HepG2 (cell line): ENCODE data around the gene MFAP4. TPM values are rescaled to one million over a fixed set of nuclear protein-coding genes. Genes with fewer than 3 reads are reported as not detected.

Source experiments
- AGO2 ChIP-seq: fragments of 200-400 bp; formaldehyde crosslinking; optimal IDR thresholded peaks from 2 replicates; pipeline ENCODE3; 2017; ENCODE audit warnings: mild to moderate bottlenecking, low read depth, low read length, moderate library complexity
- CAMTA2 ChIP-seq: sonication (generic); formaldehyde crosslinking; IDR thresholded peaks from 2 replicates; pipeline ENCODE4 v1.4.0; 2020; ENCODE audit warnings: mild to moderate bottlenecking, missing genetic modification reagents, borderline replicate concordance
- GPN1 ChIP-seq: sonication (generic); formaldehyde crosslinking; IDR thresholded peaks from 2 replicates; pipeline ENCODE4 v1.5.1; 2020; ENCODE audit warnings: missing genetic modification reagents, borderline replicate concordance
- HBP1 ChIP-seq: IDR thresholded peaks from 2 replicates; pipeline ENCODE4 v1.6.1; 2016; ENCODE audit warnings: low read depth, control low read depth
- NBN ChIP-seq: fragments of 450-650 bp; conservative IDR thresholded peaks from 2 replicates; pipeline ENCODE4 v1.6.1; 2017
- NFAT5 ChIP-seq: sonication (generic); formaldehyde crosslinking; IDR thresholded peaks from 2 replicates; pipeline ENCODE4 v1.4.0; 2020; ENCODE audit warnings: missing genetic modification reagents
- PHB2 ChIP-seq: fragments of 450-650 bp; IDR thresholded peaks from 2 replicates; pipeline ENCODE4 v1.6.1; 2018; ENCODE audit not compliant: partially characterized antibody
- RFX3 ChIP-seq: IDR thresholded peaks from 2 replicates; pipeline ENCODE4 v1.6.1; 2016; ENCODE audit warnings: missing biosample characterization, missing genetic modification reagents
- SMARCE1 ChIP-seq: fragments of 450-650 bp; IDR thresholded peaks from 2 replicates; pipeline ENCODE4 v1.6.1; 2017; ENCODE audit warnings: borderline replicate concordance
- YEATS4 ChIP-seq: sonication (generic); formaldehyde crosslinking; IDR thresholded peaks from 2 replicates; pipeline ENCODE4 v1.4.0; 2020; ENCODE audit warnings: missing genetic modification reagents, borderline replicate concordance
- ZNF121 ChIP-seq: sonication (generic); formaldehyde crosslinking; IDR thresholded peaks from 2 replicates; pipeline ENCODE4 v1.5.0; 2020; ENCODE audit warnings: mild to moderate bottlenecking, missing genetic modification reagents
- ZNF251 ChIP-seq: sonication (generic); formaldehyde crosslinking; IDR thresholded peaks from 2 replicates; pipeline ENCODE4 v1.9.0; 2021; ENCODE audit warnings: mild to moderate bottlenecking, missing genetic modification reagents
- ZNF503 ChIP-seq: sonication (generic); formaldehyde crosslinking; IDR thresholded peaks from 2 replicates; pipeline ENCODE4 v1.4.0; 2020; ENCODE audit warnings: missing genetic modification reagents
- ZNF577 ChIP-seq: sonication (generic); formaldehyde crosslinking; IDR thresholded peaks from 2 replicates; pipeline ENCODE4 v1.4.0; 2020; ENCODE audit warnings: mild to moderate bottlenecking, low read depth, missing genetic modification reagents, borderline replicate concordance
- ZNF589 ChIP-seq: sonication (generic); formaldehyde crosslinking; conservative IDR thresholded peaks from 2 replicates; pipeline ENCODE4 v1.8.0; 2022; ENCODE audit warnings: mild to moderate bottlenecking, moderate library complexity, missing genetic modification reagents
- ZNF766 ChIP-seq: sonication (generic); formaldehyde crosslinking; IDR thresholded peaks from 2 replicates; pipeline ENCODE4 v1.5.0; 2020; ENCODE audit warnings: missing genetic modification reagents, borderline replicate concordance
- ZNF784 ChIP-seq: sonication (generic); formaldehyde crosslinking; IDR thresholded peaks from 2 replicates; pipeline ENCODE4 v1.5.1; 2020; ENCODE audit warnings: missing genetic modification reagents, mild to moderate bottlenecking, borderline replicate concordance
- ZSCAN20 ChIP-seq: sonication (generic); formaldehyde crosslinking; IDR thresholded peaks from 2 replicates; pipeline ENCODE4 v1.4.0; 2020; ENCODE audit warnings: missing genetic modification reagents, mild to moderate bottlenecking, borderline replicate concordance
- ZSCAN21 ChIP-seq: sonication (generic); formaldehyde crosslinking; IDR thresholded peaks from 2 replicates; pipeline ENCODE4 v1.8.0; 2022; ENCODE audit warnings: mild to moderate bottlenecking, missing genetic modification reagents, moderate library complexity, borderline replicate concordance
- ZSCAN25 ChIP-seq: sonication (generic); formaldehyde crosslinking; IDR thresholded peaks from 2 replicates; pipeline ENCODE4 v1.8.0; 2022; ENCODE audit warnings: mild to moderate bottlenecking, missing genetic modification reagents
- polyA plus RNA-seq, 8 experiments: library from polyadenylated mRNA; depleted of rRNA in 3 of 8; stranded (reverse) in 7 of 8; unstranded in 1 of 8; fragments of >200 nt; fragmentation: Illumina TruSeq in 4 of 8; extraction: Trizol in 4 of 8; gene quantifications; 2 replicates each; pipeline versions ENCODE4 v1.2.1 to v1.2.3, GENCODE V29; 2011 to 2016; ENCODE audit warnings: low read depth in 4 of 8, missing spikeins in 1 of 8, mixed read lengths in 1 of 8; ENCODE audit not compliant: insufficient read depth in 1 of 8
- total RNA-seq, 5 experiments: library from RNA; depleted of rRNA; stranded (reverse); fragments of >200 nt; fragmentation: Illumina TruSeq; extraction: Trizol; gene quantifications; 2 replicates each; pipeline ENCODE4 v1.2.3, GENCODE V29; 2016; ENCODE audit warnings: low read depth in 1 of 5

Gene MFAP4
- total and polyA plus RNA-seq, 2 of the 13 experiments (the other 11 are each of a cell fraction or from before 2014, with no cell fraction given), result 0.08 TPM; not detected in 1

- TF ChIP-seq HBP1 (CRISPR knock-in tag), result no peak; the same call in 1 of the 2 replicates
- peak; percentile 96 for TF ChIP-seq RFX3 (CRISPR knock-in tag)
- no peak for TF ChIP-seq NBN
- TF ChIP-seq ZSCAN21 (CRISPR knock-in tag), result peak; percentile 38; the same call in 1 of the 2 replicates
- TF ChIP-seq ZNF784 (CRISPR knock-in tag), result no peak; the same call in 1 of the 2 replicates
- no peak for TF ChIP-seq ZNF503 (CRISPR knock-in tag)
- no peak for TF ChIP-seq ZSCAN20 (CRISPR knock-in tag)
- TF ChIP-seq ZSCAN25 (CRISPR knock-in tag), result 0 out of 2 replicates have a peak, but pooled peaks have one; percentile 48
- TF ChIP-seq ZNF121 (CRISPR knock-in tag), result 0 out of 2 replicates have a peak, but pooled peaks have one; percentile 21
- TF ChIP-seq ZNF589 (CRISPR knock-in tag), result no peak
- no peak for TF ChIP-seq ZNF251 (CRISPR knock-in tag)
- no peak for TF ChIP-seq ZNF577 (CRISPR knock-in tag)
- 0 out of 2 replicates have a peak, but pooled peaks have one; percentile 19 for TF ChIP-seq ZNF766 (CRISPR knock-in tag)
- no peak for TF ChIP-seq AGO2
- TF ChIP-seq SMARCE1, result no peak
- TF ChIP-seq NFAT5, result no peak
- TF ChIP-seq GPN1 (CRISPR knock-in tag), result no peak
- TF ChIP-seq PHB2, result no peak
- TF ChIP-seq CAMTA2 (CRISPR knock-in tag), result no peak
- peak; percentile 64 for TF ChIP-seq YEATS4
Observed at GRCh38 chr17:19362277-19363113, 24.5 kb downstream of the MFAP4 start, which contains the start of gene B9D1 (continued).
